HepG2 (cell line): ENCODE measurements around the gene DMXL2. TPM values are rescaled to one million over a fixed set of nuclear protein-coding genes. Genes with fewer than 3 reads are reported as not detected.

ENCODE experiments used
- BRCA1 ChIP-seq: sonication (generic); formaldehyde crosslinking; IDR thresholded peaks from 2 replicates; pipeline ENCODE4 v1.4.0; 2020; ENCODE audit warnings: missing genetic modification reagents
- DMAP1 ChIP-seq: IDR thresholded peaks from 2 replicates; pipeline ENCODE4 v1.6.1; 2016
- IKZF4 ChIP-seq: sonication (generic); formaldehyde crosslinking; IDR thresholded peaks from 2 replicates; pipeline ENCODE4 v1.5.1; 2020; ENCODE audit warnings: borderline replicate concordance, mild to moderate bottlenecking, low read depth, missing genetic modification reagents; ENCODE audit errors: not compliant biosample characterization
- RBFOX2 ChIP-seq: fragments of 200-400 bp; formaldehyde crosslinking; IDR thresholded peaks from 2 replicates; pipeline ENCODE4 v1.6.1; 2017; ENCODE audit warnings: low read depth, mild to moderate bottlenecking, low read length
- RFX3 ChIP-seq: IDR thresholded peaks from 2 replicates; pipeline ENCODE4 v1.6.1; 2016; ENCODE audit warnings: missing biosample characterization, missing genetic modification reagents
- ZFP36L1 ChIP-seq: sonication (generic); formaldehyde crosslinking; IDR thresholded peaks from 2 replicates; pipeline ENCODE4 v1.8.0; 2022; ENCODE audit warnings: mild to moderate bottlenecking, missing genetic modification reagents, moderate library complexity
- polyA plus RNA-seq, 8 experiments: library from polyadenylated mRNA; depleted of rRNA in 3 of 8; stranded (reverse) in 7 of 8; unstranded in 1 of 8; fragments of >200 nt; fragmentation: Illumina TruSeq in 4 of 8; extraction: Trizol in 4 of 8; gene quantifications; 2 replicates each; pipeline versions ENCODE4 v1.2.1 to v1.2.3, GENCODE V29; 2011 to 2016; ENCODE audit warnings: low read depth in 4 of 8, missing spikeins in 1 of 8, mixed read lengths in 1 of 8; ENCODE audit not compliant: insufficient read depth in 1 of 8
- total RNA-seq, 5 experiments: library from RNA; depleted of rRNA; stranded (reverse); fragments of >200 nt; fragmentation: Illumina TruSeq; extraction: Trizol; gene quantifications; 2 replicates each; pipeline ENCODE4 v1.2.3, GENCODE V29; 2016; ENCODE audit warnings: low read depth in 1 of 5
- TF ChIP-seq, protein P1 (sequence below): fragments of 450-650 bp; IDR thresholded peaks from 2 replicates; pipeline ENCODE4 v1.6.1; 2017
- TF ChIP-seq, protein P2 (sequence below): sonication (generic); formaldehyde crosslinking; conservative IDR thresholded peaks from 2 replicates; pipeline ENCODE4 v1.4.0; 2020; ENCODE audit warnings: missing genetic modification reagents
- TF ChIP-seq, protein P3 (sequence below): sonication (generic); IDR thresholded peaks from 2 replicates; pipeline ENCODE4 v1.6.1; 2016; ENCODE audit warnings: low read depth, borderline replicate concordance
- TF ChIP-seq, protein P4 (sequence below): sonication (generic); formaldehyde crosslinking; IDR thresholded peaks from 2 replicates; pipeline ENCODE4 v1.4.0; 2020; ENCODE audit warnings: missing genetic modification reagents, borderline replicate concordance
- TF ChIP-seq, protein P5 (sequence below): IDR thresholded peaks from 2 replicates; pipeline ENCODE4 v1.6.1; 2012; ENCODE audit warnings: inconsistent platforms
- TF ChIP-seq, protein P6 (sequence below): sonication (generic); formaldehyde crosslinking; IDR thresholded peaks from 2 replicates; pipeline ENCODE4 v1.4.0; 2020; ENCODE audit warnings: mild to moderate bottlenecking, missing genetic modification reagents
- TF ChIP-seq, protein P7 (sequence below): sonication (generic); formaldehyde crosslinking; conservative IDR thresholded peaks from 2 replicates; pipeline ENCODE4 v1.4.0; 2020; ENCODE audit warnings: missing genetic modification reagents

DMXL2 gene
- total and polyA plus RNA-seq, 2 of the 13 experiments (the other 11 are each of a cell fraction or from before 2014, with no cell fraction given) = 11.6 to 15.3 TPM

DNA sequence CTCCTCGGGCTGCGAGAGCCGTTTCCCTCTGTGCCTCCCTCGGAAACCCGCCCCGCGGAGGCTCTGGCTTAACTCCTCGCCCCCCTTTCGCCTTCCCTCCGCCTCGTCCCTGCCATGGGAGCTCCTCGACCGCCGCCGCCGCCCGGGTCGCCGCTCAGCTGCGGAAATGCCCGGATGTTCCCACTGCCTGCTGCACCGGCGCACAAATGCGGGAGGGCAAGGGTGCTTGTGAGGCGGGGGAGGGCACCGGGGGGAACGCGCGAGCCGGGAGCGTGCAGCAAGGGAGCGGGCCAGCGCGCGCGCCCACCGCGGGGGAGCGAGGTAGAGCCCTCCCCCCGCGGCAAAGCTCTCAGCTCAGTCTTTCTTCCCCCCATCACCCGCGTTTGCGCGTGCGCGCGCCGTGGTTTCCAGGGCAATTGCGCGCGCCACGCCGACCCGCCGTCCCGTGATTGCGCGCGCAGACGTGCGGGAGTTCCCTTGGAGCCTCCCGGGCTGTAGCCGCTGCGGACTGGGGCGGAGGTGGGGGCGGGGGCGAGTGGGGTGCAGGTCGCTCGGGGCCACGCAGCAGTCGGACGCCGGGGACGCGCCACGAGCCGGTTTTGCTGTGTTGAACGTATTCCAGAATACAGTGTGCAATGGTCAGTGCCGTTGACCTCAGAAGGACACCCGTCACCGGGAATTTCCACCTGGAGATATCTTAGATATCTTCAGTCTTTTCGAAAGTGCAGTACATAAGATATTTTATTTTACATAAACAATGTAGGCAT is at the start of gene DMXL2 (continued):
- TF ChIP-seq, protein P1, sequence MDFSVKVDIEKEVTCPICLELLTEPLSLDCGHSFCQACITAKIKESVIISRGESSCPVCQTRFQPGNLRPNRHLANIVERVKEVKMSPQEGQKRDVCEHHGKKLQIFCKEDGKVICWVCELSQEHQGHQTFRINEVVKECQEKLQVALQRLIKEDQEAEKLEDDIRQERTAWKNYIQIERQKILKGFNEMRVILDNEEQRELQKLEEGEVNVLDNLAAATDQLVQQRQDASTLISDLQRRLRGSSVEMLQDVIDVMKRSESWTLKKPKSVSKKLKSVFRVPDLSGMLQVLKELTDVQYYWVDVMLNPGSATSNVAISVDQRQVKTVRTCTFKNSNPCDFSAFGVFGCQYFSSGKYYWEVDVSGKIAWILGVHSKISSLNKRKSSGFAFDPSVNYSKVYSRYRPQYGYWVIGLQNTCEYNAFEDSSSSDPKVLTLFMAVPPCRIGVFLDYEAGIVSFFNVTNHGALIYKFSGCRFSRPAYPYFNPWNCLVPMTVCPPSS = no peak
- TF ChIP-seq, protein P2, sequence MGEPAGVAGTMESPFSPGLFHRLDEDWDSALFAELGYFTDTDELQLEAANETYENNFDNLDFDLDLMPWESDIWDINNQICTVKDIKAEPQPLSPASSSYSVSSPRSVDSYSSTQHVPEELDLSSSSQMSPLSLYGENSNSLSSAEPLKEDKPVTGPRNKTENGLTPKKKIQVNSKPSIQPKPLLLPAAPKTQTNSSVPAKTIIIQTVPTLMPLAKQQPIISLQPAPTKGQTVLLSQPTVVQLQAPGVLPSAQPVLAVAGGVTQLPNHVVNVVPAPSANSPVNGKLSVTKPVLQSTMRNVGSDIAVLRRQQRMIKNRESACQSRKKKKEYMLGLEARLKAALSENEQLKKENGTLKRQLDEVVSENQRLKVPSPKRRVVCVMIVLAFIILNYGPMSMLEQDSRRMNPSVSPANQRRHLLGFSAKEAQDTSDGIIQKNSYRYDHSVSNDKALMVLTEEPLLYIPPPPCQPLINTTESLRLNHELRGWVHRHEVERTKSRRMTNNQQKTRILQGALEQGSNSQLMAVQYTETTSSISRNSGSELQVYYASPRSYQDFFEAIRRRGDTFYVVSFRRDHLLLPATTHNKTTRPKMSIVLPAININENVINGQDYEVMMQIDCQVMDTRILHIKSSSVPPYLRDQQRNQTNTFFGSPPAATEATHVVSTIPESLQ (CRISPR knock-in tag) = no peak
- TF ChIP-seq, protein P3, sequence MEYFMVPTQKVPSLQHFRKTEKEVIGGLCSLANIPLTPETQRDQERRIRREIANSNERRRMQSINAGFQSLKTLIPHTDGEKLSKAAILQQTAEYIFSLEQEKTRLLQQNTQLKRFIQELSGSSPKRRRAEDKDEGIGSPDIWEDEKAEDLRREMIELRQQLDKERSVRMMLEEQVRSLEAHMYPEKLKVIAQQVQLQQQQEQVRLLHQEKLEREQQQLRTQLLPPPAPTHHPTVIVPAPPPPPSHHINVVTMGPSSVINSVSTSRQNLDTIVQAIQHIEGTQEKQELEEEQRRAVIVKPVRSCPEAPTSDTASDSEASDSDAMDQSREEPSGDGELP = peak; percentile 48; the same call in 1 of the 2 replicates
- TF ChIP-seq BRCA1 (CRISPR knock-in tag) (no peak), DMAP1 (no peak; the same call in 1 of the 2 replicates), ZFP36L1 (CRISPR knock-in tag) (no peak), RFX3 (CRISPR knock-in tag) (peak; percentile 67), RBFOX2 (peak; percentile 78), IKZF4 (CRISPR knock-in tag) (peak; percentile 27)
- TF ChIP-seq, protein P4, sequence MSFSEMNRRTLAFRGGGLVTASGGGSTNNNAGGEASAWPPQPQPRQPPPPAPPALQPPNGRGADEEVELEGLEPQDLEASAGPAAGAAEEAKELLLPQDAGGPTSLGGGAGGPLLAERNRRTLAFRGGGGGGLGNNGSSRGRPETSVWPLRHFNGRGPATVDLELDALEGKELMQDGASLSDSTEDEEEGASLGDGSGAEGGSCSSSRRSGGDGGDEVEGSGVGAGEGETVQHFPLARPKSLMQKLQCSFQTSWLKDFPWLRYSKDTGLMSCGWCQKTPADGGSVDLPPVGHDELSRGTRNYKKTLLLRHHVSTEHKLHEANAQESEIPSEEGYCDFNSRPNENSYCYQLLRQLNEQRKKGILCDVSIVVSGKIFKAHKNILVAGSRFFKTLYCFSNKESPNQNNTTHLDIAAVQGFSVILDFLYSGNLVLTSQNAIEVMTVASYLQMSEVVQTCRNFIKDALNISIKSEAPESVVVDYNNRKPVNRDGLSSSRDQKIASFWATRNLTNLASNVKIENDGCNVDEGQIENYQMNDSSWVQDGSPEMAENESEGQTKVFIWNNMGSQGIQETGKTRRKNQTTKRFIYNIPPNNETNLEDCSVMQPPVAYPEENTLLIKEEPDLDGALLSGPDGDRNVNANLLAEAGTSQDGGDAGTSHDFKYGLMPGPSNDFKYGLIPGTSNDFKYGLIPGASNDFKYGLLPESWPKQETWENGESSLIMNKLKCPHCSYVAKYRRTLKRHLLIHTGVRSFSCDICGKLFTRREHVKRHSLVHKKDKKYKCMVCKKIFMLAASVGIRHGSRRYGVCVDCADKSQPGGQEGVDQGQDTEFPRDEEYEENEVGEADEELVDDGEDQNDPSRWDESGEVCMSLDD = 0 out of 2 replicates have a peak, but pooled peaks have one; percentile 41
- TF ChIP-seq, protein P5, sequence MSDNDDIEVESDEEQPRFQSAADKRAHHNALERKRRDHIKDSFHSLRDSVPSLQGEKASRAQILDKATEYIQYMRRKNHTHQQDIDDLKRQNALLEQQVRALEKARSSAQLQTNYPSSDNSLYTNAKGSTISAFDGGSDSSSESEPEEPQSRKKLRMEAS = peak; percentile 16; the same call in 1 of the 2 replicates
- TF ChIP-seq, protein P6, sequence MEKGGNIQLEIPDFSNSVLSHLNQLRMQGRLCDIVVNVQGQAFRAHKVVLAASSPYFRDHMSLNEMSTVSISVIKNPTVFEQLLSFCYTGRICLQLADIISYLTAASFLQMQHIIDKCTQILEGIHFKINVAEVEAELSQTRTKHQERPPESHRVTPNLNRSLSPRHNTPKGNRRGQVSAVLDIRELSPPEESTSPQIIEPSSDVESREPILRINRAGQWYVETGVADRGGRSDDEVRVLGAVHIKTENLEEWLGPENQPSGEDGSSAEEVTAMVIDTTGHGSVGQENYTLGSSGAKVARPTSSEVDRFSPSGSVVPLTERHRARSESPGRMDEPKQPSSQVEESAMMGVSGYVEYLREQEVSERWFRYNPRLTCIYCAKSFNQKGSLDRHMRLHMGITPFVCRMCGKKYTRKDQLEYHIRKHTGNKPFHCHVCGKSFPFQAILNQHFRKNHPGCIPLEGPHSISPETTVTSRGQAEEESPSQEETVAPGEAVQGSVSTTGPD = no peak
- TF ChIP-seq, protein P7, sequence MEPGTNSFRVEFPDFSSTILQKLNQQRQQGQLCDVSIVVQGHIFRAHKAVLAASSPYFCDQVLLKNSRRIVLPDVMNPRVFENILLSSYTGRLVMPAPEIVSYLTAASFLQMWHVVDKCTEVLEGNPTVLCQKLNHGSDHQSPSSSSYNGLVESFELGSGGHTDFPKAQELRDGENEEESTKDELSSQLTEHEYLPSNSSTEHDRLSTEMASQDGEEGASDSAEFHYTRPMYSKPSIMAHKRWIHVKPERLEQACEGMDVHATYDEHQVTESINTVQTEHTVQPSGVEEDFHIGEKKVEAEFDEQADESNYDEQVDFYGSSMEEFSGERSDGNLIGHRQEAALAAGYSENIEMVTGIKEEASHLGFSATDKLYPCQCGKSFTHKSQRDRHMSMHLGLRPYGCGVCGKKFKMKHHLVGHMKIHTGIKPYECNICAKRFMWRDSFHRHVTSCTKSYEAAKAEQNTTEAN (CRISPR knock-in tag) = no peak
